Measurements from ENCODE around the gene KIF18B.

Gene KIF18B

GRCh38 chr17:44918006-44918405 lies 29.6 kb downstream of the KIF18B start:
- no peak for TF ChIP-seq SIN3A (IDR thresholded peaks at IDR 0.05; ENCODE audit: borderline replicate concordance, insufficient read depth, low read length)
- no peak for TF ChIP-seq POLR2AphosphoS5 (IDR thresholded peaks at IDR 0.05; ENCODE audit: low read depth, low read length)
- TF ChIP-seq REST (IDR thresholded peaks at IDR 0.05; ENCODE audit: insufficient read depth in 1 of 2, low read depth in 2 of 2, low read length in 2 of 2), result no peak
- no peak for TF ChIP-seq FOXP2 (optimal IDR thresholded peaks at IDR 0.05; ENCODE audit: borderline replicate concordance, extremely low read depth, extremely low read length, insufficient read depth)
- no peak for TF ChIP-seq TAF1 (IDR thresholded peaks at IDR 0.05; ENCODE audit: borderline replicate concordance, insufficient read depth, low read length)

GRCh38 chr17:44917456-44917855 lies 30.1 kb downstream of the KIF18B start:
- TF ChIP-seq SIN3A (IDR thresholded peaks at IDR 0.05; ENCODE audit: borderline replicate concordance, insufficient read depth, low read length), result no peak
- no peak for TF ChIP-seq FOXP2 (optimal IDR thresholded peaks at IDR 0.05; ENCODE audit: borderline replicate concordance, extremely low read depth, extremely low read length, insufficient read depth)
- no peak for TF ChIP-seq REST (IDR thresholded peaks at IDR 0.05; ENCODE audit: insufficient read depth in 1 of 2, low read depth in 2 of 2, low read length in 2 of 2)
- no peak for TF ChIP-seq TAF1 (IDR thresholded peaks at IDR 0.05; ENCODE audit: borderline replicate concordance, insufficient read depth, low read length)
- TF ChIP-seq POLR2AphosphoS5 (IDR thresholded peaks at IDR 0.05; ENCODE audit: low read depth, low read length), result no peak

- TF ChIP-seq POLR2AphosphoS5 (IDR thresholded peaks at IDR 0.05; ENCODE audit: low read depth, low read length), result no peak
- no peak for TF ChIP-seq TAF1 (IDR thresholded peaks at IDR 0.05; ENCODE audit: borderline replicate concordance, insufficient read depth, low read length)
- TF ChIP-seq REST (IDR thresholded peaks at IDR 0.05; ENCODE audit: insufficient read depth in 1 of 2, low read depth in 2 of 2, low read length in 2 of 2), result no peak
- TF ChIP-seq FOXP2 (optimal IDR thresholded peaks at IDR 0.05; ENCODE audit: borderline replicate concordance, extremely low read depth, extremely low read length, insufficient read depth), result no peak
- no peak for TF ChIP-seq SIN3A (IDR thresholded peaks at IDR 0.05; ENCODE audit: borderline replicate concordance, insufficient read depth, low read length)
These were observed 30.8 kb downstream of the KIF18B start for GRCh38 chr17:44916781-44917241.

GRCh38 chr17:44915862-44916780 lies 31.5 kb downstream of the KIF18B start:
- TF ChIP-seq TAF1 (IDR thresholded peaks at IDR 0.05; ENCODE audit: borderline replicate concordance, insufficient read depth, low read length), result no peak
- no peak for TF ChIP-seq POLR2AphosphoS5 (IDR thresholded peaks at IDR 0.05; ENCODE audit: low read depth, low read length)
- no peak for TF ChIP-seq FOXP2 (optimal IDR thresholded peaks at IDR 0.05; ENCODE audit: borderline replicate concordance, extremely low read depth, extremely low read length, insufficient read depth)
- TF ChIP-seq REST (IDR thresholded peaks at IDR 0.05; ENCODE audit: insufficient read depth in 1 of 2, low read depth in 2 of 2, low read length in 2 of 2), result no peak

All from PFSK-1 (cell line).